Fibroblast of upper back skin (primary cell): ENCODE results near the gene UBE2R2.
"Not testable (repeated sequence)": the region's sequence is repeated elsewhere in the genome, so short reads cannot be mapped to it uniquely, and the experiment has no call there.

Source experiments
- DNase-seq: peaks from one replicate; pipeline ENCODE4 v3.0.0-alpha.2; 2013

The UBE2R2 gene

DNA sequence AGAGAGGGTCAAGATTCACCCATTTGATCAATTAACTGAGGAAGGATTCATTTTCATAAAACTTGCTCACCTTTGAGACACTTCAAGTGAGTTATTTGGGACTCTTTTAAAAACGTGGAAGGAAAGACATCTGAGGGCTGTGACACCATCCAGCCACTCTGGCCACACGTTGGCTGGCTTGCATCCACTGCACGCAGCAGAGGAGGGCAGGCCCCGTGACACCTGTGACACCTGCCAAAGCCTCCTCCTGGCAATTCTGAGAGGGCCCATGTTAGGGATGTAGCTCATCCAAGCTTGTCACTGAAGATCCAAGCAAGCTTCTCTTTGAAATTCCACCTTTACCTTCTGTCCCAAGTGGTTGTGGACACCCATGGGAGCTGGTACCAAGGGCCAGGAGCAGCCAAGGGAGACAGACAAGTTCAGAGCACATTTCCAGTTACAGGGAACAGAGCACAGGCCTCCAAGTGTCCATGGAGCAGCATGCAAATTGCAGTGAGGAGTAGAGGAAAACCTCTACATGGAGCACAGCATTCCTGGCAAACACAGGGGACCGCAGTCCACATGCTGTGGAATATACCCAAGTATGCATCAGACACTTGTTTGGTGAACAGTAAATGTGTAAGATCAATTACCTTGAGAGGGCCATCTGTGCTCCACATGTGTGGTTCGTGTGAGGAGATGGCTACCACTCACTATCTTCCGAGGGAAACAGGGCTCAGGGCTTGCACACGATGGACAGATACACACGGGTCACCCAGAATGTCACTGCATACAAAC, 16.8 kb upstream of the UBE2R2 start:
- peak; percentile 67 for DNase-seq

DNA sequence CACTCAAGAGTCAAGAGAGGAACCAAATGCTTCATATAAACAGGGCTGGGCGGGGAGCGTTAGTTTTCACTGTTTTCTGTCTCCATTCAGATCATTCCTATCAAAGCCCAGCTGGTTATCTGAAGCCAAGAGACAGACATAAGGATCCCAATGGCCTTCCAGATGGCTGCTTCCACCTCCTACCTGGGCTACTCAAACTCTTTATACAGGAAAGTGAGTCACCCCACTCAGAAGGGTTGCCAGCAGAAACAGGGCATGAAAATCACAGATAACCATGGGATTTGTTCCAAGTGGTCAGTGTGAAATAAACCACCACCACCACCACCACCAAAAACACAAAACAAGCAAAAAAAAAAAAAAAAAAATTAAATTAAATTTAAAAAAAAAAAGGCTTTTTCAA, 16.1 kb upstream of the UBE2R2 start:
- DNase-seq = no peak

DNA sequence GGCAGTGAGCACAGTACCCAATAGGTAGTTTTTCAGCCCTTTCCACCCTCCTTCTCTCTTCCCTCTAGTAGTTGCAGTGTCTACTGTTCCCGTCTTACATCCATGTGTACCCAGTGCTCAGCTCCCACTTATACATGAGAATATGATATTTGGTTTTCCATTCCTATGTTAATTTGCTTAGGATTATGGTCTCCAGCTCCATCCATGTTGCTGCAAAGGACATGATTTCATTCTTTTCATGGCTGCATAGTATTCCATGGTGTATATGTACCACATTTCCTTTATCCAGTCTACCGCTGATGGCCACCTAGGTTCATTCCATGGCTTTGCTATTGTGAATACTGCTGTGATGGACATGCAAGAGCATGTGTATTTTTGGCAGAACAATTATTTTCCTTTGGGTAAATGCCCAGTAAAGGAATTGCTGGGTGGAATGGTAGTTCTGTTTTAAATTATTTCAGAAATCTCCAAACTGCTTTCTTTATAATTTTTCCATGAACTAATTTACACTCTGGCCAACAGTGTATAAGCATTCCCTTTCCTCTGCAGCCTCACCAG, 14.9 kb upstream of the UBE2R2 start:
- not testable (repeated sequence) for DNase-seq

DNA sequence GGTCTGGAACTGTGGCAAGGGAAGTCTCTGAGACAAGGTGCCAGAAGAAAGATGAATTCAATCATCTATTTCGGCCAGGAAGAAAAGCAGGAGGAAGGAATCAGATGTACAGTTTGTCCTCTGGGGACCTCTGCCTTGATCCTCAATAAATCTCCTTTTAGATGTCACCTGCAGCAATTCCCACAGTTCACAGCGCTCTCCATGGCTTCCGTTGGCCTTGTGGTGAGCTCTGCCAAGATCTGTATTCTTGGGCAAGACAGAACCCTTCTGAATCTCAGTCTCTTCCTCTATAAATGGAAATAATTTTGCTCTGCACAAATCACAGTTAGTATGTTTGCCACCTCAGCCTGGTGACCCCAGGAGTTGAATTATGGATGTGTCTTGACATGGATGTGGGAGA, 12.8 kb upstream of the UBE2R2 start:
- not testable (repeated sequence) for DNase-seq

DNA sequence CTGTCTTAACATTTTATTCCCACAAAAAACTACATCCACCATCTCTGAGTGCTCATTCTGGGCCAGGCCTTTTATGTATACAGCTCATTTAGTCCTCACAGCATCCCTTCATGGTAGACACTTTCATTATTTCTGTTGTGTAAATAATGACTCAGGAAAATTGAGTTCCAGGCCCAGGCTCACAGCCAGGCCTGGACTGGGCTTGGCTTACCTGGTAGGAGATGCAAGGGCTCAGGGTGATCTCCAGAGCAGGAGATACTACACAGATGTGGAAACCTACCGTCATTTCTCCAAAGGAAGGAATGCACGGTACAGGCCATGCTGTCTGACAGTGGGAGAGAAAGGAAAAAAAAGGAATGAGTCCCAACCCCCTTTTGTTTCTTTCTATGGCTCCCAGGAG, 9.8 kb upstream of the UBE2R2 start:
- DNase-seq = not testable (repeated sequence)

DNA sequence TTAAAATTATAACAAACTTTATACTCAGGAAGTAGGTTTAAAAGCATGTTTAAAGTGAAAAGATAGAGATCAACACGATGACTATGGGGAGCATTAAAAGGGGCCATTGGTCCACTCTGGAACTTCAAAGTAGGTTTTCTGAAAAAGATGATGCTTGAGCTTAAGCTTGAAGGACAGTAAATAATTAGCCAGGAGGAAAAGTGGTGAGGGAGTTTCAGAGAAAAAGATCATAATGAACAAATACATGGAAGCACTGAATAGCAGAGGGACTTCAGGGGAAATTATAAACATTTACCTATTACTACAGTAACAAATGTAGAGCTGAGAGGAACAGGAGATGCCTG, 8.0 kb upstream of the UBE2R2 start:
- not testable (repeated sequence) for DNase-seq

DNA sequence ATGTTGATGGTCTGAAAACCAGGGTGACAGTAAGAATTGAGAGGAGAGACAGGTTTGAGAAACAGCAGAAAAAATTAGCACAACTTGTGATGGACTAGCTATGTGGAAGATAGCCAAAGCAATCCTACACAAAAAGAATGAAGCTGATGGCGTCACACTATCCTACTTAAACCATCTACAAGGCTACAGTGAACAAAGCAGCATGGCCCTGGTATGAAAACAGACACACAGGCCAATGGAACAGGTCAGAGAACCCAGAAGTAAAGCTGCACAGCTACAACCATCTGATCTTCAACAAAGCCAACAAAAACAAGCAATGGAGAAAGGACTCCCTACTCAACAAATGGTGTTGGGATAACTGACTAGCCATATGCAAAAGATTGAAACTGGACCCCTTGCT, 7.5 kb upstream of the UBE2R2 start:
- DNase-seq = no peak

DNA sequence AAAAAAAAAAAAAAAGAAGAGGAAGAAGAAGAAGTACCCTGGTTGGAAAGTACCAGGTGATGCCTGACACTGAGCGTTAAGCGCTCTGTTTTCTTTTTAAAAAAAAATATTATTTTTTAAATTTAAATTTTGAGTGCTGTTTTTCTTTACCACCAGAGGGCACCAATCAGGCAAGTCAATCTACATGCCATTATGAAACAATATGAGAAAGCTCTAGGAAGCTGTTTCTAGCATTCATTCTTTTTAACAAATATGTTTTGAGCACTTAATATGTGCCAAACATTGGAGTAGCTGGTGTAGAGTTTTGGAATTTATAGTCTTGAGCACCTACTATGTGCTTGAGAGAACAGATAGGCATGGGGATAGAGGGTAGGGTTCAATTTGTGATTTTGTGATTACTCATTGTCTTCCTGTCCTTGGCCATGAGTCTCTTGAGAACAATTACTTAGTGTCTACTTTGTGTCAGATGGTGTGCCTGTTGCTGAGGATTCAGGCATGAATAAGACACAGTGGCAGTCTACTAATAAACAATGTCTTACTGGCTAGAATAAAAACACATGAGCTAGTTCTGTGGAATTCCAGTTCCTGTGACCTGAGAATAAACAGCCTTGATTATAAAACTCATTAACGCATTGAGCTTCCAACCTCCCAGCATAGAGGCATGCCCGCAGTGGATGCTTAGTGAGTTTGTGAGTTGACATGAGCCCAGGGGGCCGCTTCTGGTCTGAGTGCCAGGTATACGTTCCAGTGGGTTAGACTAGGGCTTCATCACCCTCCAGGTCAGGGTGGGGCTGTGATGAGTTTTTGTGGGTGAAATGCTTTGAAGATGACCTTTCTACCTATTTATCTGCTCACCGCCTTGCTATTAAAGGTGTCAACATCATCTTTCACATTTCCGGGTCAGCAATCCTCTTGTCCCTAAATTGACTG, 3.0 kb upstream of the UBE2R2 start:
- peak; percentile 53 for DNase-seq

DNA sequence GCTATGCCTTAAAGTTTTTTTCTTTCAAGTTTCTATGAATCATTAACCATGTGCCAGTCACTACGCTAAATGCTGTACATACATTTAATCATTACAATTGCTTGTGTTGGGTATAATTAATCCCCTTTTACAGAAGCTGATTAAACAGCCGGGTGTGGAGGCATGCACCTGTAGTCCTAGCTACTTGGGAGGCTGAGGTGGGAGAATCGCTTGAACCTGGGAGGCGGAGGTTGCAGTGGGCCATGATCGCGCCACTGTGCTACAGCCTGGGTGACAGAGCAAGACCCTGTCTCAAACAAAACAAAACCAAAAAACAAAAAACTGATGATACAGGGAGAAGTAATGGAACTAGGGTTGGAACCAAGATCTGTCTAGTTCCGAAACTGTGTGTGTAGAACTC, 1.2 kb upstream of the UBE2R2 start:
- no peak for DNase-seq

DNA sequence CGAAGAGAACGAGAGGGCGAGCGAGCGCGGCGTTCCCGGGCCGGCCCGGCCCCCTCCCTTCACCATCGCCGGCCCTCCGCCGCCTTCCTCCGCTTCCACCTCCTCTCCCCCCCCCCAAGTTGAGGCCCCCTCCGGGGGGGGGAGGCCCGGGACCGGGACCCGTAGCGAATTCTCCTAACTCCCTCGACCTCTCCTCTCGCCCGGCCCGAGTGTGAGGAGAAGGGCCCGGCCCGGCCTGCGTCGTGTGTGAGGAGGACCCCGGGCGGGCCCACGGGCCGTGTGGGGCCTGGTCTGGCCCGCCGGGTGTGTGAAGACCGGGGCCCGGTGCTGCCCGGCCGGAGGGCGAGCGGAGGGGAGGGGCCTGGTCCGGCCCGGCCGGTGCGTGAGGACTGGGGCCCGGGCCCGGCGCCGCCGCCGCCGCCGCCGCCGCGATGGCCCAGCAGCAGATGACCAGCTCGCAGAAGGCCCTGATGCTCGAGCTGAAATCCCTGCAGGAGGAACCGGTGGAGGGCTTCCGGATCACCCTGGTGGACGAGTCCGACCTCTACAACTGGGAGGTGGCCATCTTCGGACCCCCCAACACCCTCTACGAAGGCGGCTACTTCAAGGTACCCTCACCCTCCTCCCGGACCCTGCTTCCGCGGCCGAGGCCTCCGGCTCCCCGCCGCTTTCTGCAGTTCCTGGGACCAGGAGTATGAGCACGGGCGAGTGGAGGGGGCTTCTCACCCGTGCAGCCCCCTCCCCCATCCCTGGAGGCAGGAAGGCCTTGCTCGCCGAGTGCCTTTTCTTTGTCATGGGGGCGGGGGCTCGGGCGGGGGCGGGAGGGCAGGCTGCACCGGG, 587 bp downstream of the UBE2R2 start:
- peak; percentile 73 for DNase-seq

DNA sequence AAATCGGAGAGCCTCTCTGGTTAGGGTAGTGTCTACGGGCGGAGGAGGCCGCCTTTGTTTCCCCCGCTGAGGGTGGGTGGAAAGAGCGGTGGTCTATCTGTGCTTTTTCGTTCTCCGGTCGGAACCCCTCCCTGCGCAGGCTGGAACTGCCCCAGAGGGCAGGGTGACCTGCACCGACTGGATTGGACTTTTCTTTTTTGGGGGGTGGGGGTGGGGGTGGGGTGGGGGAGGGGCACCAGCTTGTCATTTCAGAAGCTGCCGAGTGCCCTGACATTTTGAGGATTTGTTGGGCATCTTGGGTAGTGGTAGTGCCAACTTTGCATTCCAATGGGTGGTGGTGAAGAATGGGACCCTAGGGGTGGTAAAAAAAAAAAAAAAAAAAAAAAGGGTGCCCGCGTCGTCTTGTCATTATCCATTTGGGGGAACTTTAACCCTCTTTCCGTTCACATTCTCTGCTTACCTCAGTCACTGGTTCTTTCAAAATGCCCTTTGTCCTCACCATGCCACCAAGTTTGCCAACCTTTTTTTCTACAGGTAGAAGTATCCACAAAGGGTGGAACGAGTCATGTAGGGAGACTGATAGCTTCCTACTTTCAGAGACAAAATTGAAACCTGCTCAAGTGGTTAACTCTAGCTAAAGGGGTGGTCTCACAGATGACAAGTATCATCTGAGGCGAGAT, 1.3 kb downstream of the UBE2R2 start:
- DNase-seq = no peak

DNA sequence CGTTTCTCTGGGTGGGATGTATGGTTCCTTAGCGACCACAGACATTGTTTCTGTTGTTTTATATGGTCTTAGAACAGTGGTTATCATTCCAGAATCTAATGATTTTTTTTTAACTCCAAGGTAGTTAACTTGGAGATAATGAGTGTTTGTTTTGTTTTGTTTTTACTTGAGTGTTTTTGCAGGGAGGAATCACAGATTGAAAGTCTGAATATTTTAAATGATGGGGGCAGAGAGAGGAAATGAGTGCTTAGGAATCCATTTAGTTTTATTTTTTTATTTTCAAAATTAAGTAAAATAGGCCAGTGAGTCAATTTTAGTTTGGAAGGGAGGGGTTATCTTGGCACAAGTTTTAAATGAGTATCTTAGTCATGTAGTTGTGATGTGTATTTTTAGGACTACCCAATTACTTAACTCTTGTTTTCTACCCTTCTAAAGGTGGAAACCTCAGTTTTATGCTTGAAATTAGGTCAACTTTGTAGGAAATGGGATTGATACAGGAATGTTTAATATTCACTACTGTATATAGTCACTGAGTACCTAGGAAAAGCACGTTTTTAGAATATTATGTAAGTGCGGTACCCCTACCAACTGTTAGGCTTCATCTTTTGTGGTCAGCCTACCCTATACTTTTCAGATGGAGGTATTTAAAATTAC, 2.0 kb downstream of the UBE2R2 start:
- peak; percentile 25 for DNase-seq

DNA sequence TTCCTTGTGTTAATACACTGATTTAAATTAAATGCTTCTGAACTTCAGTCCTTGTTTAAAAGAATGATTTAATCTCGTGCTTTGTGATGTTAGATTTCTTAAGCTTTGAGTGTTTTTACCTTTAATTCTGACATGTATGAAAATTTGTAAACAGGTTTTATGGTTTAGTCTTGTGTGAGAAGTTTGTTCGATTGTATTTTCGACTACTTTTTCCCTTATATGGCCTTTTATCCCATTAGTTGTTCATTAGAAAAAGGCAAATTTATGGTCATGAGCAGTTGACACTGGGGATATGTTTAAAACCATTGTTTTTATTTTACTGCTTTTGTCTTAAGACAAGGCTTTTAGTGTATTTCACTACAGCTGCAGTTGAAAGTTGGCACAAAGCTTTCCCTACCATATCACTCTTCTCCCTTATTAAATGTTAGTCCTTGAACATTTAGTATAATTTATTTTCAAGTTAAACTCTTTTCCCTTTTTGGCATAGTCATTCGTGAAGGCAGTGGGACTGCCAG, 3.3 kb downstream of the UBE2R2 start:
- DNase-seq = no peak

DNA sequence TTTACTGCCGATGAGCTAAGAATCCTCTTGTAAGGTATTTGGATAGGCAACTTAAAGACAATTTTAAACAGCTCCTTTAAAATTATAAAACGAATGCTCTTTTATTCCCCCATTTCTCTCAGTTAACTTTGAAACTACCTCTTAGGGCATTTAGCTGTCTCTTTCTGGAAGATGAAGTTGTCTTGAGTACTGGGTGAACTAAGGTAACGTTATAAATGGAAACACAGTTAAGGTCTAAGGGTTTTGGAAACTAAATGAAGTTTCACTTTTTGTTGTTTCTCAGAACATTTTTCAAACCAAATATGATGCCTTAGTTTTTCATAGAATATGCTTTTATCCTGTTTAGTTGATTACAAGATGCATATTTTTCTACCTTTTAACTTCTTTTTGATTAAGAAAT, 6.8 kb downstream of the UBE2R2 start:
- DNase-seq = no peak

DNA sequence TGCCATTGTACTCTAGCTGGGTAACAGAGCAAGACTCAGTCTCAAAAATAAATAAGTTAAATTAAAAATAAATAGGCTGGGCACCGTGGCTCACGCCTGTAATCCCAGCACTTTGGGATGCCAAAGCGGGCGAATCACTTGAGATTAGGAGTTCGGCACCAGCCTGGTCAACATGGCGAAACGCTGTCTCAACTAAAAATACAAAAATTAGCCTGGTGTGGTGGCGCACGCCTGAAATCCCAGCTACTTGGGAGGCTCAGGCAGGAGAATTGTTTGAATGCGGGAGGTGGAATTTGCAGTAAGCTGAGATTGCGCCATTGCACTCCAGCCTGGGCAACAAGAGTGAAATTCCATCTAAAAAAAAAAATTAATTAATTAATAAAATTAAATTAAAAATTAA, 10.3 kb downstream of the UBE2R2 start:
- DNase-seq = not testable (repeated sequence)

DNA sequence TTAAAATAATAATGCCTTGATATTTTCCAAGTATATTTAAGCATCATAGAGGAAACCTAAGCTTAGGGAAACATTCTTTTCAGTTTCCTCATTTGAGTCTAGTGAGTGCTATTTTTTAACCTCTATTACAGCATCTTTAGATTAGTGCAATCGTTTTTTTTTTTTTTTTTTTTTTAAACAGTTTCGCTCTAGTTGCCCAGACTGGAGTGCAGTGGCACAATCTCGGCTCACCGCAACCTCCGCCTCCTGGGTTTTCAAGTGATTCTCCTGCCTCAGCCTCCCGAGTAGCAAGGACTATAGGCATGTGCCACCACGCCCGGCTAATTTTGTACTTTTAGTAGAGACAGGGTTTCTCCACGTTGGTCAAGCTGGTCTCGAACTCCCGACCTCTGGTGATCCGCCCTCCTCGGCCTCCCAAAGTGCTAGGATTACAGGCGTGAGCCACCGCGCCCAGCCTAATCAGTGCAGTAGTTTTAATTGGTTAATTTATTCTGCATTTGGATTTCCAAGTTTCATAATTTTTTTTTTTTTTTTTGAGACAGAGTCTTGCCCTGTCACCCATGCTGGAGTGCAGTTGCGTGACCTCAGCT, 12.8 kb downstream of the UBE2R2 start:
- not testable (repeated sequence) for DNase-seq

DNA sequence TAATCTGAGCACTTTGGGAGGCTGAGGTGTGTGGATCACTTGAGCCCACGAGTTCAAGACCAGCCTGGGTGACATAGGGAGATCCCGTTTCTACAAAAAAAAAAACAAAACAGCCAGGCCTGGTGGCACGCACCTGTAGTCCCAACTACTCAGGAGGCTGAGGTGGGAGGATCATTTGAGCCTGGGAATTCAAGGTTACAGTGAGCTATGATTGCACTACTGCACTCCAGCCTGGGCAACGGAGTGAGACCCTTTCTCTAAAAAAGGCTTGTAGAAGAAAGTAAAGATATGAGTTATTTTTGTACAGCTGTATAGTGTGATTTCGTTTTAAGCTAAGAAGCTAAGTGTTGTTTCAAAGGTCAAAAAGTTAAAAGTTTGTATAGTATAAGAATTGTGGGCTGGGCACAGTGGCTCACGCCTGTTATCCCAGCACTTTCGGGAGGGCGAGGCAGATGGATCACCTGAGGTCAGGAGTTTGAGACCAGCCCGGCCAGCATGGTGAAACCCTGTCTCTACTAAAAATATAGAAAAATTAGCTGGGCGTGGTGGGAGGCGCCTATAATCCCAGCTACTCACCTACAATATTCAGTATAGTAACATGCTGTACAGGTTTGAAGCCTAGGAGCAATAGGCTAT, 18.8 kb downstream of the UBE2R2 start:
- no peak for DNase-seq

DNA sequence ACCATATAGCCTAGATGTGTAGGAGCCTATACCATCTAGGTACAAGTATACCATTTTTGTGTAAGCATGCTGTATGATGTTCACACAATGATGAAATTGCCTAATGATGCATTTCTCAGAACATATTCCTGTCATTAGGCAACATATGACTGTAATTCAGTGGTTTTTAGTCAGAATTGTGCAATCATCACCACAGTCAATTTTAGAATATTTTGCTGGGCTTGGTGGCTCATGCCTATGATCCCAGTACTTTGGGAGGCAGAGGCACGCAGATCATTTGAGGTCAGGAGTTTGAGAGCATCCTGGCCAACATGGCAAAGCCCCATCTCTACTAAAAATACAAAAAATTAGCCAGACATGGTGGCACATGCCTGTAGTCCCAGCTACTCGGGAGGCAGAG, 19.3 kb downstream of the UBE2R2 start:
- DNase-seq = peak; percentile 93

DNA sequence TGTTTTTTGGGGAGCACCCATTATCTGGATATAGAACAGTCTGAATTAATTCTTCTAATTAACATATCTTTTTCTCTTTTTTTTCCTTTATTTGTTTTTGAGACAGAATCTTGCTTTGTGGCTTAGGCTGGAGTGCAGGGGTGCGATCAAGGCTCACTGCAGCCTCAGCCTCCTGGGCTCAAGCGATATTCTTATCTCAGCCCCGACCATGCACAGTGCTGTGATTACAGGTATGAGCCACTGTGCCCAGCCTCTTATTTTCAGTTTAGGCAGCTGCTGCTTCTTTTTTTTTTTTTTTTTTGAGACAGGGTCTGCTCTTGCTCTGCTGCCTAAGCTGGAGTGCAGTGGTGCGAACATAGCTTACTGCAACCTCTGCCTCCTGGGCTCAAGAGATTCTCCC, 20.2 kb downstream of the UBE2R2 start:
- DNase-seq = no peak

DNA sequence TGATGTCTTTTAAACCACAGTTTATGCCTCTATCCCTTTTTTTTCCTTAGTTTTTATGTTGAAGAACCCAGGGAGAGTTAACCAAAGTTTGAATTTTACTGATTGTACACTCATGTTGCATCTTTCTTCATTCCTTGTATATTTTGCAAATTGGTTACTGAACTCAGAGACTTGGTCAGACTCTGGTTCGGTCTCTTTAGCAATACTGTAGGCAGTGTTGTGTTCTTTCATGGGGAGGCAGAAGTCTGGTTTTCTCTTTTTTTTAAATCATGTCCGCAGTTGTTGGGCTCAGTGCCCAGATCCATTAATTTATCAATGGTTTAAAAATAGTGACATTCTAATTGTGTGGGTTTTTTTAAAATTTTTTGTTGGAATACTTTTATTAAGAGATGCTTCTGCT, 23.4 kb downstream of the UBE2R2 start:
- DNase-seq = peak; percentile 43
